Activated CD8-positive, alpha-beta memory T cell treated with anti-CD3 and anti-CD28 coated beads, Interleukin-2, amount 50 U/mL, for 48 hours (primary cell): ENCODE measurements around the gene PKHD1.
A peak's percentile ranks its signal among the peaks of the same experiment; 100 is the strongest.

Experiments used
- DNase-seq: peaks from one replicate; pipeline ENCODE4 v3.0.0-alpha.2; 2020

The PKHD1 gene

DNA sequence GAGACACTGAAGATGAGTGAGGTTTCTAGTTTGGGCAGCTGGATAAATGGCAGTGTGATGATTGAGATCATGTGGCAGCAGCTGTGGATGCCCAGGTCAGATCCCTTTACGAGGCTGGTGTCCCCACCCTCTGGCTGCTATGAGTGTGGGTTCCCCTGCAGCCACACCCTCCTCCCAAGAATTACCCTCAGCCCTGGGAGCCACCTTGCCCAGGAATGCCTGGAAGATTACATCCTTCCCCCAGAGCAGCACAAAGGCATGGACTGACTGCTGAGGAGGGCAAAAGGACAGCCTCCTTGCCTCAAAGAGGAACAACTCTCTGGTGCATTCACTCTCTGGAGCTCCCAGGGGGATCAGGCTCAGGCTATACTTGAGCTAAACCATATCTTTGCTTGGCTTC is 15.0 kb upstream of the PKHD1 start:
- no peak for DNase-seq

DNA sequence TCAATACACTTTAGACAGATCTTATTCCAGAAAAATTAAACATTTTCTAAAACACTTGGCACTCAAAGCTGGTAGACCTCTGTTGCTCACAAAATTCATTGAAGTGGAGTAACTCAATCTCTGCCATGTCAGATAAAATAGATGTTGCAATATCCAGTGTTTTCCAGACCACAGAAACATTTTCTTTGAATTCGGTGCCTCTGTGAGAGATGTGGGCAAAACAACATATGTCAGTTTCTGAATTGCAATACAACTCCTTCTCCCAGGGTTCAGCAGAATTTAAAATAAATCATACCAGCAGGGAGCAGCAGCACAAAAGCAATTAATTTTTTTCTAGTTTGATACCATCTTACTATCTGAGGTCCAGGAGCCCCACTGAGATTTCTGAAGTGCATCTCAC is 11.3 kb upstream of the PKHD1 start:
- no peak for DNase-seq

DNA sequence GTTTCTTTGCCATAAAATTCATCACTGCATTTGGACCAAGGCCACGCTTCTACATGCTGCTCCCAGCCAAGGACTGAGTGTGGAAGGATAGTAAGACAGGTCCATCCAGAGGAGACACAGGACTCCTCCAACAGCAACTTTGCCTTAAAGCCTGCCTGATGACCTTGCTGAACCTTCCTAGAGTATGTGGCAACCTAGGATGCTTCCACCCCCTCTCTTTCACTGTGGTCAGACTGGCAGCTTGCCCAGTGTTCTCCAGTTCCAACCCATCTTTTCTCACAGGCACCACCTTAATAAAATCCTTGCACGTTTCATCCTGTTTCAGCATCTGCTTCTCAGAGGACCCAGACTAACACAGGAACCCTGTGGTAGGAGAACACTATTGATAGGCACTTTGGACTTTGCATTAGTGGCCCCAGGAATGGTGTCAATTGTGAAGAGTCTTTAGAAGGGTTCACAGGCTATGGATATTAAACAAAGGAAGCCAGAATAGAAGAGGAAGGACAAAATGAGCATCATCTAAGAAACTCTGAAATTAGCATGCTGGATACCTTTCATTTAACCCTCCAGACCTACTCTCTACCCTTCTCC is 2.4 kb upstream of the PKHD1 start:
- DNase-seq = no peak

DNA sequence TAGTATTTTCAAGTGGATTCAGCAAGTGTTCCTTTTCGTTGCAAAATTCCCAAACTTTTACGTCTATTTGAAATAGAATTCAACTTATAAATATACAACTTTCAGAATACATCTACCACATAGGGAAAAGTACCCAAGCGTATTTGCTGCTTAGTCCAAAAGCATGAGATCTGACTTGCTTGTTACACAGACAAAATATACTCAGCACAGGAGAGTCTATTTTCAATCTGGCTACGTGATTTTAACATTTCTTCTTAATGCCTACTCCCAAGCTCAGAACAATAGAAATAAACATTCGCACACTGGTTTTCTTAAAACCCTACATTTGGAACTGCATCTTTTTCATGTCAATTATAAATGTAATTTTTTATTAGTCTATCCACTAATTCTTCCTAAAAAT is 672 bp downstream of the PKHD1 start:
- DNase-seq = no peak

DNA sequence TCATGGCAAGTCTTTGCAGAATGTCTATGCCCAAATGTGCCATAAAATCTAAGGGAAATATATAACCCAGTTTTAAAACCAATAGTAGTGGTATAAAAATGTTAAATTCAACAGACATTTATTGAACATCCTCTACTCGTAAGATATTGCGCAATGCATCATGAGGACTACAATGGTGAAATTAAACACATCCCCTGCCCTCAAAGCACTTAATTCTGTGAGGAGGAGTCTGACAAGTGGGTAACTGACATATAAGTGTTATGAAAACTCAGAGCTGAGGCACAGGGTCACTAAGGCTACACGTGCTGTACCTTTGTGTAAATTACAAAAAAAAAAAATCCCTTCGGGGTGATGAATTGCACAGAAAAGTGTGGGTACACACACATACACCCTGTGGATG is 6.2 kb downstream of the PKHD1 start:
- DNase-seq = no peak

DNA sequence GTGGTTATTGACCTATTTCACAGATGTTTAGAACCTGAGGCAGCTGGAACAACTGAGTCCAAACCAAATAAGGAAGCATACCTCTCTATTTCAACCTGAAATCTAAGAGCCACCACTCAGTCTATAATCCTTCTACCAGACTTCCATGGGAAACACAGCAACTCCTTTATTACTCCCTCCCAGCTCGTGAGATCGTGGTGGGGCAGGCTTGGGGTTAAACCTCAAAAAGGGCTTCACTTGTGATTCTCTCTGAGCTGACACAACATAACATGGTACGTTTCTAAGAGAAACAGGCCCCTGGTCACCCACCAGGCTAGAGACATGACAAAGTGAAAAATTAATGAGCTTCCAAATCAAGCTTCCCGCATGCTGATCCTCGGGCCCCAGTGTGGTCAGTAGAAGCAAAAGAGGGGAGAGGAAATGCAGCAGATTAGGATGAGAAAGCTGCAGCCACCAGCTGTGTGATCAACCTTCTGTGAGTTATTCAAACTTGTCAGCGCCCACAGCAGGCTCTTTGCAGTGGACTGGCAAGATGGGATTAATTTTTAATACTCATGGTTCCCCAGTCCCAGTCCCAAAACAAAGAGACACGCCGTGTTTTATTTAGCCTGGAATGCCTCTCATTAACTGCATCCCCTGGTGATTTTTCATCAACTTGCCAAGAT is 9.3 kb downstream of the PKHD1 start:
- DNase-seq = no peak

DNA sequence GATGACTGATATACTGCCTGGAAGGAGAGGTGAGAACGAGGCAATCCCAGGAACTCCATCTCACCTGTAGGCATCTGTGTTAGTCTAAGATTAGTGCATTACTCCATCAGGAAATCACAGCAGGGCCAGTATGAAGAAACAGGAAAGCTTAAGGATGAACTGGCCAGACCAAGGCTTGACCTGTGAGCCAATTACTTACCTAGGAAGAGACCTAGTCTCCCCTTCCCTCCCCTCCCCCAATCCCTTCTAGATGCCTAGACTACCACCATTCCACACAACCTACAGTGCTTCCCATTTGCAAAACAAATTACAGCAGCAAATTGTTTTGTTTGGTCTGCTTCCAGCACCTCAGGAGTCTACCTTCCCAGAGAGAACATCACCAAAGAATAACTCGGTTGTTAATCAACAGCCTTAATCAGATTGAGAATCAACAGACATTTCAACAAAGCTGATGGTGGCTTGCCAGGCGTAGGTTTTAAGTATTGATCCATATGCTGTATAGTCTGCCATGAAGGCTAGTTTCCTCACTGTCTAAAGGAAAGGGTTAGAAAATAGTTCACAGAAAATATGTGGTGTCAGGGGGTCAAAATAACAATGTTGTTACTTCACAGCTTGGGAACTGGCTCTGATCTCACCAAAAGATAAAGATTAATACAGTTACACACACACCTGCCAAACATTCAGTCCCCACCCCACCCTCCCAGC is 10.1 kb downstream of the PKHD1 start:
- DNase-seq = no peak

DNA sequence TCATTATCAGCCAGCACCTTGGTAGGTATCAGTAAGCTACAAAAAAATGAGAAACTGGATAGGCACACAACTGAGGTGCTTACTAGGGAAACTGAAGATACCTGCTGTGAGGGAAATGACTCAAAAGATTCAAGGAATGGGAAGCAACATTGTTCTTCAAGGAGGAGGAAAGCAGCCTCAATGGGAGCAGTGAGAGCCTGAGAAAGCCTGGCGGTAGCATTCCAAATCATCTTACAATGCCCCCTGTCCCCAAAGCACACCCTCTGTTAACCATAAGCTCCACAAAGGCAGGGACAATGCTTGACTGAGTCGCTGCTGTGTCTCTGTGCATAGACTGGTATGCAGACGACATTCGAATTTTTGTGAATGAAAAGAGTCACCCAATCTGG is 10.6 kb downstream of the PKHD1 start:
- DNase-seq = no peak

DNA sequence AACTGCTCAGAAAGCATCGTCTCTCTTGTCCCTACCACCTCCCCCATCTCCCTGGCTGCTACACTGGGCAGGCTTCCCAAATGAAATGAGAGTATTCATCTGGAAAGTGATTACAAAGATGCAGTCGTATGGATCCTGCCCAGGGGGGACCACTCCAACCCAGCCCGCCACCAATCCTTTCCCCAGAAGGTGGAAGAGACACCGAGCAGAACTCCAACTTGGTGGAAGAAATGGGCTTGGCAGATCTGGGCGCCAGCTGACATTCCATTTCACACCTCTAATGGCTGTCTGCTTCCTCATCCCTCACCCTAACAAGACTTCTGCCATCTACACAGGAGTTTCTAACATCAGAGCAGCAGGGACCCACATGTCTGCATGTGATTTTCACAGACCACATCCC is 12.7 kb downstream of the PKHD1 start:
- no peak for DNase-seq

DNA sequence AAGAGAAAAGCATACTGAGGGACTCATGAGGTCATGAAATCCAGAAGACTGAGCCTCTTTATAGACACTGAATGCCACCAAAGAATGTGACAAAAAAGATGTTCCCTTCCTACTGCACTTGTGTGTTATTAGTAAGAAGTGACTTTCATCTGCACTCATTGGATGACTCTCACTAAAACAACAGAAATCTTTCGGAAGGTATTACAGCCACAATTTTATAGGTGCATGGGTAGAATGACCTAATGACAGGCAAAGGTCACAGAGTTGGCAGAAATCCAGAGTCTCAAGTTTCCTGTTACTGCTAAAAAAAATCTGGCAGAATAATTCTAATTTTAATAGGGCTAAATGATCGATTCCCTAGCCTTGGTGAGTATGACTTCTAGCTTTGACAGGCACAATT is 13.3 kb downstream of the PKHD1 start:
- DNase-seq = no peak

DNA sequence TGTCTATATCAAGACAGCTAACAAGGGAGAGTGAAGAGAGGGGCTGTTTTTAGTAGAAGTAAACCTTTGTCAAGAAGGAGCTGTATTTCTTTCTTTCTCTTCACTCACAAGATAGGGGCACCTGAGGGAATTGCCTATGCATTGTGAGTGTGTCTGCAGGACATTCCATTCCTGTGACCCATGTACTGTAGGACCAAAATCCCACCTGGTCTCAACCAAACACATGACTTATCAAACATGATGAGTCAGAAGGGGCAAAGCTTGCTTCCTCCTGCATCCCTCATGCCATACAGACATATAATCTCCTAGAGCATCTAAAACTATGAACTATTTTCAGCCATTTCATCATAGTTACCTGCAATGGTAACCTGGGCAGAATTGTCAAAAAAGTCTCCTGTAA is 21.8 kb downstream of the PKHD1 start:
- DNase-seq = no peak

DNA sequence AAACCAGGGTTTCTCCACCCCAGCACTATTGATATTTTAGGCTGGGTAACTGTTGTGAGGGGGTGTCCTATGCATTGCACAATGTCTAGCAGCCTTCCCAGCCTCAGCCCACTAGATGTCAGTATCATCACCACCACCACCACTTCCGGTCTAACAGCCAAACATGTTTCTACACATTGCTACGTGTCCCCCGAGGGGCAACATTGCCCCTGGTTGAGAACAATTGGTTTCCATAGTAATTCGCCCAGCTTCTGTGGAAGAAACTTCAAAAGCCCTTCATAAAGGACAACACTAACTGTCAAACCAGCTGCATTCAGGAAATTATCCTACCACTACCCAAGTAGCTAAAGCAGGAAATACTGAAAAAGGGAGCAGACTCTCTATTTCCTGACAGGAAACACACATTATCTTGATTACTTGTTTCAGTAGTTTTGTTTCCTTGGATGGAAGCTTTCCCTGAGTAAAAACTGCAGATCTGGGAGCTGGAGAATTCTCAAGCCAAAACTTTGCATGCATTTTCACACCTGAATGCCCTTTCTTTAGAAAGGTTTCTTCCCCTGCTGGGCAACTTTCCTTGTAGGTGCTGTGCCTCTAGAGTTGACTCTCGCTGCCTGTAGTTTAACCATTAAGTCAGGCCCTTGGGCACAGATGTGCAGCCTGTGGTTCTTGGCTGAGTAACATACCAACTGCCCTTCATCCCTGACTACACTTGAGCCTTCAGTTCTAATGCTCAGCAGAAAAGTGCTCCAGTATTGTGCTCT is 23.6 kb downstream of the PKHD1 start:
- peak; percentile 71 for DNase-seq

DNA sequence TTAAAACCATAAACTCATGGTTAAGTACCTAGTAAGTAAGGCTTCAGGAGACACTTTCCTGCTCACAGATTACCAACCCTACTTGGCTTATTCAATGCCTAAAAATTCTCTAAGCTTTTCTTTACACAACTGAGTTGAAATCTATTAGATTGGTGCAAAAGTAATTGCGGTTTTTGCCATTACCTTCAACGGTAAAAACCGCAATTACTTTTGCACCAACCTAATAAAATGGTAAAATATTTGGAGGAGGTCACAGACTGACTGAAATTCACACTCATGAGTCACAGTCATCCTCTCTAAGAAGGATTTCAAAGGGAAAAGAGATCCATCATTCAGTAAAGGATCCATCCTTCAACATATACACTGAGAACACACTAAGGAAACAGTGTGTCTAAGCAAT is 25.9 kb downstream of the PKHD1 start:
- no peak for DNase-seq

DNA sequence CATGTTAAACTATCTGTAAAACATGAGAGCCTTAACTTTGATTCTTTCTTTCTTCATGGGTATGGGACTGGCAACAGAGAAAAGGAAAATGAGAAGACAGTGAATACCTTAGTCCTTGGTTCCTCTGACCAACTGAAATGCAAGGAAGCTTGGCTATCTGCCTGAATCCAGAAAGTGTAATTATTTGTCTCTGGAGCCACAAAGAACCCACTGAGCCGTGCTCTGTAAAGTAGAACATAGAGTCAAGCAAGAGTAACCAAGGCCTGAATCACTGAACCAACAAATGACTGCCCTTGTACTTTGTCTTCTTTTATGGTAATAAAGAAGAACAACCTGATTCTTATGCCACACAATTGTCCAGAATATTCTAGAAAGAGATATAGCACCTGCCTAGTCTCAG is 27.6 kb downstream of the PKHD1 start:
- DNase-seq = no peak

DNA sequence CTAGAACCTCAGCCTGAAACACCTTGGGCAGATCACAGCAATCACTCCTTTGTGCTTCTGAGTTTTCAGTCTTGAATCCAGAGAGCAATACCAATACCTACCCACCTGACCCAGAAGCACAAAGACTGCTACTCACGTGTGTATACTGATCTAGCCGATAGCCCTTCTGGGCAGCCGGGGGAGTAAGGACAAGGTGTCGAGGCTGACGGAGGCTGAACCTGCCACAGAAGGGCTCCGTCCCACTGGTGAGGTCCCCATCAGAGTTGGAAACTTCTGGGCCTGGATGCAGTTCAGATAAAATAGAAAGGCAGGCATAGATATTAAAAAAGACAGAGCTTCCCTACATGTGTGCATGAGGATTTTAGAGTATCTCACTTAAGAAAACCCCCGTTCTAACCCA is 32.0 kb downstream of the PKHD1 start:
- no peak for DNase-seq

DNA sequence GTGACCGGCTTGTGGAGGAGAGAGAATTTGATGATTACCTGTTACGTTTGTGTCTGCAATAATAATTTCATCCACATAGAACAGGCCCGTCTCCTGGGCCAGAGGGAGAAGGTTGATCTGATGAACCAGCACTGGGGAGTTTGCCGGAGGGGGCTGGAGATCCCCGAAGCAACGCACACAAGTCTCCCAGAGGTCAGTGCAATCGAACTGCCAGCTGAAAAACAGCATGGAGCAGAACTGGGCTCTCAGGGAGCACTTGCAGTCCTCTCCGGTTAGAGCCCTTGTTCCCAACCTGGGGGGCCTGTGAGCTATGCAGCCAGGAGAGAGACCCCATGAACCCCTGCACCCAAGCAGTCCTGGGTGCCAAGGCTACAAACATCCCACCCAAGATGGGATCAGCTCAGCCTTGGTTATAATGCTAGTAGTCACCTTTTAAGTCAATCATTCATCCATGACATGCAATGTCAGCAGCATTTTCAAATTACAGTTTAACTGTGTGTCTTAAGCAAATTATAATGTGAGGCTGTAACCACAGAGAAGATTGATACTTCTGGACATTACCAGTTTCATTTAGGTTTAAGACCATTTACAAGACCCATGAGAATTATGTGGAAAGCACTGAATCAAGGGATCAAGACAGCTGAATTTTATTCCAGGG is 34.2 kb downstream of the PKHD1 start:
- DNase-seq = no peak

DNA sequence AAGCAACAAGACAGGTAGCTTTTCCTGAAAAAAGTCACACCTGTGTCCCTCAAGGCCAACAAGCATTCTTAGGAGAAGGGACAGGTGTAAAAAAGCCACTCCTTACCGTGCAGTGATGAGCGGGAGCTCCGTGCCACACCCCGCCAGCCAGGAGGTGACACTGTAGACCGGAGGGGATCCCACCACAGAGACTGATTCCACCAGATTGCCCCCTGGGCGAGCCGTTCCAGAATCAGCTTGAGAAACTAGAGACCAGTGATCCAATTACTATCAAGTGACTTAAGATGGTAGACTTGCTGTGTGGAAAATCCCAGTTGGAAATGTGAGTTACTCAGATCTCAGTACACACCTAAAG is 37.4 kb downstream of the PKHD1 start:
- DNase-seq = no peak

DNA sequence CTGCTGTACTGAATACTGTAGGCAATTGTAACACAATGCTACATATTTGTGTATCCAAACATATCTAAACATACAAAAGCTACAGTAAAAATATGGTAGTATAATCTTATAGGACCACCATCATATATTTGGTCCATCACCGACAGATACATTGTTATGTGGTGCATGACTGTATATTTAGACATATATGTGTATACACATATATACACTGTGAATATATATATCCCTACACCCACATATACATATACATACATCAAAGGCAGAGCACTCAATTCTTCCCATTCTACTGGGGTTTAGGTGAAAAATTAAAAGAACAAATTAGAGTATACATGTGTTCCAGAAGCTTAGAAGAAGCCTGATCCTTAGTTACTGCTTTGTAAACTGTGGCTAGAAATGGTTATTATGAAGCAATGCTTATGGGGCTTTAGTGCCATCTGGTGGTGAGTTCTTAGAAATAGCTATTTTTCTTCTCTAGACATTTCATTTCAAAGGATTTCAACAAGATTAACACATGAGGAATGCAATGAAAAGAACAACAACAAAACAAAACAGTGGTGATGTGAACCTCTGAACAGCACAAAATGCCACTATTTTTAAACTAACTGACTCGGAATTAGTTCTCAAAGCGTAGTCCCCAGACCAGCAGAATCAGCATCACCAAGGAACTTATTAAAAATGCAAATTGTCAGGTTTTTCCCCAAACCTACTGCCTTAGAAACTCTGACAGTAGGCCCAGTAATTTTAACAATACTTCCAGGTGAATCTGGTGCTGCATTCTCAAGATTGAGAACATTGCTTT is 38.0 kb downstream of the PKHD1 start:
- DNase-seq = no peak

DNA sequence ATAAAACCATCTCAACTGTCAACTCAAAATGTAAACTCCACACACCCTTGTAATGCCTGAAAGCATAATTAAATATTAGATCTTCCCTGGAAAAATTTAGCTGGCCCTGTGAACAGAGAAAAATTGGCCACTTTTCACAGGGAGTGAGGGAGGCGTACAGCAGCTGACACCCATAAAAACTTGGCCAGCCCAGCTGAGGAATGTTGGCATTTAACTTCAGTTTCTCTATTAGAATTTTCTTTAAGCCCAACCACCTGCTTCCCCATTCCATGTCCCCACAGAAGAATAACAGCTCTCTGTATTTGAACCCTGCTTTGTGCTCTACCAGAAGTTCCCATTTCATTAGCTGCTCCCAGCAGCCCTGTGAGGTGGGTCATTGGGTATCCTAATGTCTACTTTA is 41.0 kb downstream of the PKHD1 start:
- DNase-seq = no peak

DNA sequence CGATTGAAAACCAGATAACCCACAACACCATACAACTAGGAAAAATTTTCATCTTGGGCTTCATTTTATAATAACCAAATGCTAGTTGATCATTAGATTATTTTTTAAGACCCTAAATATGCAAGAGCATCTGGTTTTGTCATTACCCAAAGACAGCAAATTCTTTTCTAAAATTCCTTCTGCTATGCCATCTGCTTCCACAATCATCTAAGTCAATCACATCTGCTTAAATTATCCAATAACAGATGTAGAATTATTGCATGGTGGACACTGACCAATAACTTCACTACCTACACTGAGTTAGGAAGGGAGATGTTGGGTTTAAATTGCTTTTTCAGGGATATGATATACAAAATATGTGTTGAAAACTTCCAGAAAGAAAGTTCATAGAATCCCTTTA is 41.9 kb downstream of the PKHD1 start:
- DNase-seq = no peak

DNA sequence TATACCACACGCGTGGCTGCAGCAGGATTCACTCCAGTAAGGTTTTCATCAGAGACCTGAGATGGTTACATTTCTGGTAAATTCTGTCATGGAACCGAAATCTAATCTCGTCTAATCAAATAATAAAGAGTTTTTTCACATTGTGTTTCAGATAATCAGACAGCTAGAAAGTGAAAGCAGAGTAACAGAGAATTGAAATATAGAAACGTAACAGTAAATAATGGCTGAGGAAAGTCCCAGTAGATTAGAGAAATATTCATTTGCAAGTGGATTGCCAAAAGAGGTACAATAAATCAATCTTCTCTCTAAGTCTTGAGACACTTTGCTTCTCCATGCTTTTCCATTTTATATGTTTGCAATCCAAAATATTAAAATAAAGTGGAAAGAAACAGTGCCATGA is 42.4 kb downstream of the PKHD1 start:
- DNase-seq = no peak

DNA sequence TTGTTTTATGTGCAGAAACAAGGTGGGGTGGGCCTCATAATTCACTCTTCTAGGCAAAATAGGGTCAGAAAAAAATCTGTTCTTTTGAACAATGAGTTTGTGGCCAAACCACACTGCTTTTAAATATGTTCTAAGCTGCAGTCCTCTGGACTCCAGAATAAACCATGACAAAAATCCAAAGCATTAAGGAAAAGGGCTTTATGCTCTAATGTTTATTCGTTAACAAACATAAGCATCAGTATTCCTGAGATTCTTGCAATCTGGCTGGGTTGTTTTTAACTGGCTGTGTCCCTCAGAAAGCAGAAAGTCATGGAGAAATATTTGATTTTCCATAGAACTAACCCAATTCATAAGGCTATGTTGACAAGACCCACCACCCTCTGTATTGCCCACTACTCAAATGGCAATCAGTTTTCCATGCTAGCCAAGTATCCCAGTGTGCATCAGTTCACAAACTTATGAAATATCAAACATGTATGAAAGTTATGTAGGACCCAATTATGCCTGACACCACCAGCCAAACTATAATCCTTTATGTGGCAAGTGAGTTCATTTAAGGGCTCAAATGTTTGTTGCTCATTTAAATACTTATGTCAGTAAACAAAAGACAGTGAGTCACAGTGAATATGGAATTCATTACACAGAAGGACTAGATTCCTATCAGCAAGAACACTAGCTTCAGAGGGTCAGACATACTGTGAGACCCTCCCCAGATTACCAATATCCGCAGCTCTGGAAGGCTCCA is 45.1 kb downstream of the PKHD1 start:
- no peak for DNase-seq
